Muscle layer of colon (tissue), 2 donors: ENCODE measurements around the gene ARPC4.

Experiments
- H3K27ac ChIP-seq: one replicate; pipeline ENCODE4 v1.7.0; 2013; ENCODE audit warnings: low read depth, mild to moderate bottlenecking, low read length, moderate library complexity
- H3K27me3 ChIP-seq, 2 donors: one replicate each; pipeline ENCODE4 v1.7.0; 2013; ENCODE audit warnings: low read length in 2 of 2, mild to moderate bottlenecking in 2 of 2; ENCODE audit not compliant: insufficient read depth in 2 of 2, control insufficient read depth in 1 of 2
- H3K36me3 ChIP-seq: one replicate; pipeline ENCODE4 v1.7.0; 2013; ENCODE audit warnings: mild to moderate bottlenecking, low read length; ENCODE audit not compliant: insufficient read depth
- H3K4me1 ChIP-seq: one replicate; pipeline ENCODE4 v1.7.0; 2013; ENCODE audit warnings: mild to moderate bottlenecking, low read length; ENCODE audit not compliant: insufficient read depth
- H3K4me3 ChIP-seq, 2 donors: one replicate each; pipeline ENCODE4 v1.7.0; 2013; ENCODE audit warnings: low read length in 2 of 2, low read depth in 1 of 2, mild to moderate bottlenecking in 1 of 2, moderate library complexity in 1 of 2
- H3K9ac ChIP-seq: one replicate; pipeline ENCODE4 v1.7.0; 2013; ENCODE audit warnings: low read length
- H3K9me3 ChIP-seq: one replicate; pipeline ENCODE4 v1.7.0; 2013; ENCODE audit warnings: mild to moderate bottlenecking, low read length
- donor health status: abdominal sarcoma.
- donor health status: Adenocarcinoma of cecum.

The ARPC4 gene

GRCh38 chr3:9800529-9800928 is 7.6 kb downstream of the ARPC4 start:
- Histone ChIP-seq H3K4me1 (peaks cover 5% of the 10 kb centered on the region), H3K36me3 (peaks cover 77% of the 10 kb centered on the region), H3K27me3 (no peaks in the 10 kb centered on the region), H3K9me3 (no peaks in the 10 kb centered on the region), H3K4me3 (no peak overlapping the region), H3K27ac (no peak overlapping the region), H3K9ac (no peak overlapping the region)

- Histone ChIP-seq H3K36me3 (peaks cover 71% of the 10 kb centered on the region), H3K4me3 (no peak overlapping the region)
Measured at GRCh38 chr3:9803494-9803893, 10.6 kb downstream of the ARPC4 start.

GRCh38 chr3:9804996-9805395 is 12.1 kb downstream of the ARPC4 start:
- Histone ChIP-seq H3K27ac (no peak overlapping the region), H3K27me3 (no peaks in the 10 kb centered on the region), H3K36me3 (peaks cover 60% of the 10 kb centered on the region), H3K4me3 (no peak overlapping the region), H3K9me3 (no peaks in the 10 kb centered on the region), H3K9ac (no peak overlapping the region), H3K4me1 (no peaks in the 10 kb centered on the region)

More at GRCh38 chr3:9803494-9803893, 10.6 kb downstream of the ARPC4 start:
- Histone ChIP-seq H3K4me1 (no peaks in the 10 kb centered on the region), H3K27me3 (no peaks in the 10 kb centered on the region), H3K27ac (no peak overlapping the region), H3K9ac (no peak overlapping the region), H3K9me3 (no peaks in the 10 kb centered on the region)

- H3K4me3 ChIP-seq, result no peak overlapping the region
- H3K4me1 ChIP-seq, result peaks cover 8% of the 10 kb centered on the region
- no peak overlapping the region for H3K9ac ChIP-seq
- no peaks in the 10 kb centered on the region for H3K9me3 ChIP-seq
- no peaks in the 10 kb centered on the region for H3K27me3 ChIP-seq
- peaks cover 51% of the 10 kb centered on the region for H3K36me3 ChIP-seq
- no peak overlapping the region for H3K27ac ChIP-seq
Measured at GRCh38 chr3:9806137-9806536, 13.3 kb downstream of the ARPC4 start.

GRCh38 chr3:9806688-9807589 is 14.1 kb downstream of the ARPC4 start:
- peaks cover 12% of the 10 kb centered on the region for H3K4me1 ChIP-seq
- no peak overlapping the region for H3K9ac ChIP-seq
- H3K27me3 ChIP-seq, result no peaks in the 10 kb centered on the region
- H3K27ac ChIP-seq, result no peak overlapping the region
- no peak overlapping the region for H3K4me3 ChIP-seq
- H3K9me3 ChIP-seq, result no peaks in the 10 kb centered on the region
- H3K36me3 ChIP-seq, result peaks cover 43% of the 10 kb centered on the region

GRCh38 chr3:9807981-9808344 is 15.1 kb downstream of the ARPC4 start:
- H3K9me3 ChIP-seq, result no peaks in the 10 kb centered on the region
- H3K9ac ChIP-seq, result no peak overlapping the region
- H3K36me3 ChIP-seq, result peaks cover 42% of the 10 kb centered on the region
- no peak overlapping the region for H3K27ac ChIP-seq
- H3K27me3 ChIP-seq, result no peaks in the 10 kb centered on the region
- peaks cover 12% of the 10 kb centered on the region for H3K4me1 ChIP-seq
- H3K4me3 ChIP-seq, result no peak overlapping the region

GRCh38 chr3:9808345-9809037 is 15.6 kb downstream of the ARPC4 start:
- H3K9me3 ChIP-seq, result no peaks in the 10 kb centered on the region
- peaks cover 37% of the 10 kb centered on the region for H3K36me3 ChIP-seq
- no peak overlapping the region for H3K27ac ChIP-seq
- no peaks in the 10 kb centered on the region for H3K27me3 ChIP-seq
- peaks cover 12% of the 10 kb centered on the region for H3K4me1 ChIP-seq
- H3K4me3 ChIP-seq, result no peak overlapping the region
- no peak overlapping the region for H3K9ac ChIP-seq

- peak overlapping the region; percentile 56 for H3K9ac ChIP-seq
- H3K9me3 ChIP-seq, result no peaks in the 10 kb centered on the region
- H3K4me3 ChIP-seq, result peak overlapping the region; percentile 78 to 86
- H3K4me1 ChIP-seq, result peaks cover 12% of the 10 kb centered on the region
- H3K27me3 ChIP-seq, result no peaks in the 10 kb centered on the region
- H3K36me3 ChIP-seq, result peaks cover 30% of the 10 kb centered on the region
- H3K27ac ChIP-seq, result peak overlapping the region; percentile 86
Measured at GRCh38 chr3:9809239-9809614, 16.3 kb downstream of the ARPC4 start.

GRCh38 chr3:9809615-9810432 is 16.9 kb downstream of the ARPC4 start, which contains the start of gene TTLL3:
TTLL3 (plus strand) TSS chr3:9810262; CDS start chr3:9810662, 400 bp downstream.
- H3K27me3 ChIP-seq, result no peaks in the 10 kb centered on the region
- peaks cover 24% of the 10 kb centered on the region for H3K36me3 ChIP-seq
- peak within 1 kb of the TSS; percentile 56 for H3K9ac ChIP-seq
- H3K27ac ChIP-seq, result peak within 1 kb of the TSS; percentile 86
- H3K4me1 ChIP-seq, result peaks cover 12% of the 10 kb centered on the region
- no peaks in the 10 kb centered on the region for H3K9me3 ChIP-seq
- H3K4me3 ChIP-seq, result peak within 1 kb of the TSS; percentile 78 to 86

GRCh38 chr3:9810433-9810770 is 17.5 kb downstream of the ARPC4 start:
- Histone ChIP-seq H3K9me3 (no peaks in the 10 kb centered on the region), H3K27me3 (no peaks in the 10 kb centered on the region), H3K4me1 (peaks cover 12% of the 10 kb centered on the region), H3K4me3 (peak overlapping the region; percentile 78 to 86), H3K36me3 (peaks cover 18% of the 10 kb centered on the region), H3K9ac (peak overlapping the region; percentile 49), H3K27ac (peak overlapping the region; percentile 86)

- H3K27ac ChIP-seq, result peak overlapping the region; percentile 86
- peaks cover 14% of the 10 kb centered on the region for H3K36me3 ChIP-seq
- peak overlapping the region; percentile 78 to 86 for H3K4me3 ChIP-seq
- peak overlapping the region; percentile 49 for H3K9ac ChIP-seq
- no peaks in the 10 kb centered on the region for H3K27me3 ChIP-seq
- peaks cover 12% of the 10 kb centered on the region for H3K4me1 ChIP-seq
- no peaks in the 10 kb centered on the region for H3K9me3 ChIP-seq
Measured at GRCh38 chr3:9810846-9811245, 18.0 kb downstream of the ARPC4 start.
